Skeletal muscle tissue (tissue), 4 donors: Measurements from ENCODE around the gene TEKTIP1. TPM values are rescaled to one million over a fixed set of nuclear protein-coding genes. Genes with fewer than 3 reads are reported as not detected.

Source experiments
- H3K27ac ChIP-seq: one replicate; pipeline ENCODE4 v1.7.0; 2013; ENCODE audit warnings: mild to moderate bottlenecking, low read depth, low read length, inconsistent platforms
- H3K27me3 ChIP-seq, 3 donors: one replicate each; pipeline ENCODE4 v1.7.0; 2013; ENCODE audit warnings: low read length in 3 of 3; ENCODE audit not compliant: control insufficient read depth in 3 of 3, insufficient read depth in 3 of 3
- H3K36me3 ChIP-seq, 3 donors: one replicate each; pipeline ENCODE4 v1.7.0; 2013; ENCODE audit warnings: low read length in 3 of 3; ENCODE audit not compliant: control insufficient read depth in 3 of 3, insufficient read depth in 3 of 3
- H3K4me1 ChIP-seq, 3 donors: one replicate each; pipeline ENCODE4 v1.7.0; 2013; ENCODE audit warnings: low read length in 3 of 3, mild to moderate bottlenecking in 3 of 3; ENCODE audit not compliant: control insufficient read depth in 3 of 3, insufficient read depth in 3 of 3
- H3K4me3 ChIP-seq, 3 donors: one replicate each; pipeline ENCODE4 v1.7.0; 2013; ENCODE audit warnings: low read length in 3 of 3
- H3K9ac ChIP-seq, 3 donors: one replicate each; pipeline ENCODE4 v1.7.0; 2013; ENCODE audit warnings: low read length in 3 of 3, mild to moderate bottlenecking in 3 of 3, moderate library complexity in 2 of 3, low read depth in 1 of 3
- H3K9me3 ChIP-seq, 3 donors: one replicate each; pipeline ENCODE4 v1.7.0; 2013; ENCODE audit warnings: low read length in 3 of 3; ENCODE audit not compliant: control insufficient read depth in 3 of 3
- total RNA-seq: library from RNA; depleted of rRNA; stranded (reverse); fragments of >200 nt; gene quantifications from one replicate; pipeline ENCODE4 v1.2.3, GENCODE V29; 2014
- donor health status: Osteomylitis.

The TEKTIP1 gene
- total RNA-seq, 1 donor from 2014 or later, result not detected

DNA sequence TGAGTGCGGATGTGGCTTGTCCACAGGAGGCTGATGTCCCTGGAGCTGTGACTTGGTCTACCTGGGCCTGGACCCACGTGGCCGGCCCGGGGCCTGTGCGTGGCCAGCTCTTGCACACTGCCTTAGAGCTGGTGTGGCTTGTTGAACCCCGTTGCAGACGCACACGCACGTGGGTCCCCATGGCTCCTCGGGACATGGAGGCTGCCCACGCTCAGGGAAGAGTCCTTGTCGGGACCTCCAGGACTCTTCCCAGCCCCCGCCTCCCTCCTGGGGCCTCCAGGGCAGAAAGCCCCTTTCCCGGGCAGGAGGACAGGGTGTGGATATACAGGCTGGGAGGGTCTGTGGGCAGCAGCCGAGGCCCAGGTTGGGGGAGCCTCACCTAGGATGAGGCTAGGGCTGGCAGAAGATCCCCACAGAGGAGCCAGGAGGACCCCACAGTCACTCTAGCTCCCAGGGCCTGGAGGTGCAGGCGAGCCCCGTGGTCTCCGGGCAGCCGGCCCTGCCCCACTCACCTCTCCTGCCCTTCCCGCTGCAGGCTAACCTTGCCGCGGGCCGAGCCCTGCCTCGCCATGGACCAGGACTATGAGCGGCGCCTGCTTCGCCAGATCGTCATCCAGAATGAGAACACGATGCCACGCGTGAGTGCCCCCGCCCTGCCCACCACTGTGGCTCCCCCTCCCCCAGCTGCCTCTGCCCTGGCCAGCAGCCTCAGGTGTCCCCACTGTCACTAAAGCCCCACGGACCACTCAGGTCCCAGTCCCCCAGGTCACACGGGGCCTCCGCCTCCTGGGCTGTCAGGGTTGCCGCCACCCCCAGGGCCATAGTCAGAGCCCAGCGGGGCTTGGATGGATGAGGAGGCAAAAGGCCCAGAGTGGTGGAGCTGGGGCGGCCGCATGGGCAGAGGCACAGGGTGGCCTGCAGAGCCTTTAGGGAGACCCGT, 16.3 kb upstream of the TEKTIP1 start:
- H3K27me3 ChIP-seq, result no peaks in the 10 kb centered on the region
- H3K36me3 ChIP-seq, result peaks cover 34 to 40% (median 35%) of the 10 kb centered on the region in 3 donors
- no peak overlapping the region for H3K4me3 ChIP-seq
- no peaks in the 10 kb centered on the region for H3K9me3 ChIP-seq
- no peaks in the 10 kb centered on the region for H3K4me1 ChIP-seq
- H3K9ac ChIP-seq, result no peak overlapping the region
- no peak overlapping the region for H3K27ac ChIP-seq

DNA sequence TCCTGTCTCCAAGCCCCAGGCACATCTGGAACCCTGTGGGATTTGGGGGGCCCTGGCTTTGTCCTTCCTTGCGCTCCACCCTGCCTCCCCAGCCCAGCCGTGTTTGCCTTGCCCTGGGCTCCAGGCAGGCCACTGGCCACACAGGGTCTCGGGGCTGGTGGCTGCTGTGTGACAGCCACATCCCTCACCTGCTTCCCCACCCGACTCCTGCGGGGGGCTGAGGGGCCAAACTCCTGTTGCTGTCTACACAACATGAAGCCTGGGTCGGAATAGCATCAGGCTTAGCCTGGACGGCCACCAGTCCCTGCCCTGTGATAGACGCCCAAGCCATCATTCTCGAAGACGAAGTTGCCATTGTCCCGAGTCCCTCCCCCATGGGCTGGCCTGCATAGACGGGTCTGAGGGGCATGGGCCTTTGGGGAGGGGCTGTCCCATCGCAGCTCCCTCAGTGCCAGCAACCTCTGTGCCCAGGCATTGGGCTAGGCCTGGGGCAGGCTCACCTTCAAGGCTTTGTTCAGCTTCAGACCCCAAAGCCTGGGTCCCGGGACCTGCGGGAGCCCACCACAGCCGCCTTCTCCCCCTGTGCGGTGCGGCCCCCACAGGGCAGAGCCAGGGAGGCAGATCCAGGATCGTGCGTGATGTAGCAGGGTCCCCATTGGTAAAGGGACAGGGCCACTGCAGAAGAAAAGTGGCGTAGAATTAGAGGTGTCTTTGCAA, 15.5 kb upstream of the TEKTIP1 start:
- Histone ChIP-seq H3K36me3 (peaks cover 36 to 41% (median 39%) of the 10 kb centered on the region in 3 donors), H3K4me3 (no peak overlapping the region), H3K4me1 (no peaks in the 10 kb centered on the region), H3K27me3 (no peaks in the 10 kb centered on the region), H3K27ac (no peak overlapping the region), H3K9ac (no peak overlapping the region), H3K9me3 (no peaks in the 10 kb centered on the region)

DNA sequence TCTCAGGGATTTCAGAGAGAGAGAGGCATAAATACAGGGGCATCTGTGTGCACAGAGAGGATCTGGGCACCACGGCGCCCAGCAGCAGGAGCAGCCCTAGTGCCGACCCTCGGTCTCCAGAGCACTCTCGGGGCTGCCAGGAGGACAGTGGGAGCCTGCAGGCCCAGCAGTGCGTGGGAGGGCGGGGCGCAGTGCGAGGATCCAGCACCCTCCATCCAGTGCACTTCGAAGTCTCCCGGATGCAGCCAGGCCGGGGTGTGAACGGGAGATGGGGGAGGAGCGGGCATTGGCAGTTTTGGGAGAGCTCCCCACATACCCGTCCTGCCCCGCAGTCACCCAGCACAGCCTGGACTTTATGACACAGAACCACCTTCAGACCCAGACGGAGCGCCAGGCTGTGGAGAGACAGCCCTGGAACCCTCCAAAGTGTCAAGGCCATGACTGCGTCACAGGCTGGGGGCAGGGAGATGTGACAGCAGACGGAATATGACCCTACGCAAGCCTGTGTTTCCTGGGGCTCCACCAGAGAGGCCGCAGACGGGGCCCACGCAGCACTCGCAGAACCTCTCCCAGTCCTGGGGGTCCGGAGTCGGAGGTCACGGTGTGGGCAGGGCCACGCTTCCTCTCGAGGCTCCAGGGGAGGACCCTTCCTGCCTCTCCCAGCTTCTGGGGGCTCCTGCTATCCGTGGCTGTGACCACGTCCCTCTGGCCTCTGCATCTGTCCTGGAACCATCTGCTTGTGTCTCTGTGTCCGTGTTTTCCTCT, 14.7 kb upstream of the TEKTIP1 start:
- Histone ChIP-seq H3K4me1 (no peaks in the 10 kb centered on the region), H3K27ac (no peak overlapping the region), H3K4me3 (no peak overlapping the region), H3K27me3 (no peaks in the 10 kb centered on the region), H3K9ac (no peak overlapping the region), H3K9me3 (no peaks in the 10 kb centered on the region), H3K36me3 (peaks cover 36 to 41% (median 37%) of the 10 kb centered on the region in 3 donors)

DNA sequence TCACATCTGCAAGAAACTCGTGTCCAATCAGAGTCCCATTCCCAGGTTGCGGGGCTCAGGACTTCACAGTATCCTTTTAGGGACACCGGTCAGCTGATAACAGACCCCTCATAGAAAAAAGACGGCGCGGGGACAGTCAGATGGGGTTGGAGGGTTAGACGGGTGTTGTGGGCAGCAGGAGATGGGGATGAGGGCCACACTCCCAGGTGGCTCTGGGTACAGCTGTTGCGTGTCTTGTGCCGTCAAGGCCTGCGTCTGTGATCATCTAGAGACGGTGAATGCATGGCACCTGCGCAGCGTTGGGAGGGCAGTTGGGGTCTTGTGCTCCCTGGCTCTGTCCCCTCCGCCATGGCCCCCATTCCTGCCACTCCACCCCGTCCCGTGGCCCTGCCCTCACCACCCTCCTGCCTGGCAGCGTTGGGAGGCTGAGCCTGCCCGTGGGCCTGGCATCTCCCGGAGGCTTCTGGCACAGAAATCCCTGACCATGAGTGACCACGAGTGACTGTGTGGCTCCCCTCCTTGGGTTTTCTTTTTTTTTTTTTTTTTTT, 14.0 kb upstream of the TEKTIP1 start:
- H3K36me3 ChIP-seq, result peaks cover 34 to 39% (median 35%) of the 10 kb centered on the region in 3 donors
- no peak overlapping the region for H3K4me3 ChIP-seq
- no peak overlapping the region for H3K27ac ChIP-seq
- H3K4me1 ChIP-seq, result no peaks in the 10 kb centered on the region
- H3K9ac ChIP-seq, result no peak overlapping the region
- no peaks in the 10 kb centered on the region for H3K27me3 ChIP-seq
- no peaks in the 10 kb centered on the region for H3K9me3 ChIP-seq

DNA sequence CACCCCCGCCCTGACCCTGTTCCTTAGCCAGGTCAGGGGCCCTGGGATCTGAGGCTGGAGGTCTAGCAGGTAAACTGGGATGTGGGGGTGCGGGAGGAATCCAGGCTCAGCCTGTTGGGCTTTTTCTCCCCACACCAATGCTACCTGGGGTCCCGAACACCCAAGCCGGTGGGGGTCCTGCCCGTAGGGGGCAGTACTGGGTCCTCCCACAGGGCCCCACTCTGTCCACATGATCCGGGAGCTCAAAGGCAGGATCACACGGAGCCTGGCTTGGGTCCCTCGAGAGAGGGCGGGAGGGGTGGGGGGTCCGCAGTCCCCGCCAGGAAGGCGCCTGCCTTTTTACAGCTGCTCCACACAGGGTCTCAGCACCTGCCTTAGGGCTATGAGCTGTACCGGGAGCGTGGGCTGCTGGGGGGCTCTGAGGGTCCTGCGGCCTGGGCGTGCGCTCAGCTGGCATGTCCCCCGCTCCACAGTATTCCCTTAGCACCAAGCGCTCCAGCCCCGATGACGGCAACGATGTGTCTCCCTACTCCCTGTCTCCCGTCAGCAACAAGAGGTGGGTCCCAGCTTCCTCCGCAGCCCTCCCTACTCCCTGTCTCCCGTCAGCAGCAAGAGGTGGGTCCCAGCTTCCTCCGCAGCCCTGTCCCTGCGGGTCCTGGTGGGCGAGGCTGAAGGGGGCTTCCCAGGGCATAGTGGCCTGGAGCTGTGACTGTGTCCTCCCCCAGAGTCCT, 12.3 kb upstream of the TEKTIP1 start:
- Histone ChIP-seq H3K9me3 (no peaks in the 10 kb centered on the region), H3K4me1 (no peaks in the 10 kb centered on the region), H3K9ac (no peak overlapping the region), H3K36me3 (peaks cover 43 to 50% (median 48%) of the 10 kb centered on the region in 3 donors), H3K4me3 (no peak overlapping the region), H3K27ac (no peak overlapping the region), H3K27me3 (no peaks in the 10 kb centered on the region)

DNA sequence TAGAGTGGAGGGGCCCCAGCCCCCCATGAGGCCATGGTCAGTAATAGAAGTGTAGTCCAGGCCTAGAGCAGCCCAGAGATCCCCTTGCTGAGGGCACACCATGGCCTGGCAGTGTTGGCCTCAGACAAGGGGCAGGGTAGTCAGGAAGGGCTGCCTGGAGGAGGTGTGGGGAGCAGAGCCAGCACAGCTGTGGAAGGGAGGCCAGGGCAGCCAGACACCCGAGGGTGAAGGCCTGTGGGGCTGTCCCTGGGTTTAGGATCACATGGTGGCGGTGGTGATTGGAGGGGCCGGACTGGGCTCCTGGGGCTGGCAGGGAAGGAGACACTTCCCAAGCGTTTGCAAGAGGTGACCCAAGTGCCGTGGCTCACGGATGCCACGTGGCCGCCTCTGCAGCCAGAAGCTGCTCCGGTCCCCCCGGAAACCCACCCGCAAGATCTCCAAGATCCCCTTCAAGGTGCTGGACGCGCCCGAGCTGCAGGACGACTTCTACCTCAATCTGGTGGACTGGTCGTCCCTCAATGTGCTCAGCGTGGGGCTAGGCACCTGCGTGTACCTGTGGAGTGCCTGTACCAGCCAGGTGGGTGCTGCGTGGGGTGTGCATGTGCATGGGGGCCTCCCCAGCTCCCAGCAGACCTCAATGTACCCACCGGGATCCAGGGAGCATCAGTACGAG, 11.6 kb upstream of the TEKTIP1 start:
- H3K4me3 ChIP-seq, result no peak overlapping the region
- H3K36me3 ChIP-seq, result peaks cover 48 to 54% (median 50%) of the 10 kb centered on the region in 3 donors
- H3K27me3 ChIP-seq, result no peaks in the 10 kb centered on the region
- H3K27ac ChIP-seq, result no peak overlapping the region
- no peaks in the 10 kb centered on the region for H3K9me3 ChIP-seq
- no peak overlapping the region for H3K9ac ChIP-seq
- no peaks in the 10 kb centered on the region for H3K4me1 ChIP-seq

DNA sequence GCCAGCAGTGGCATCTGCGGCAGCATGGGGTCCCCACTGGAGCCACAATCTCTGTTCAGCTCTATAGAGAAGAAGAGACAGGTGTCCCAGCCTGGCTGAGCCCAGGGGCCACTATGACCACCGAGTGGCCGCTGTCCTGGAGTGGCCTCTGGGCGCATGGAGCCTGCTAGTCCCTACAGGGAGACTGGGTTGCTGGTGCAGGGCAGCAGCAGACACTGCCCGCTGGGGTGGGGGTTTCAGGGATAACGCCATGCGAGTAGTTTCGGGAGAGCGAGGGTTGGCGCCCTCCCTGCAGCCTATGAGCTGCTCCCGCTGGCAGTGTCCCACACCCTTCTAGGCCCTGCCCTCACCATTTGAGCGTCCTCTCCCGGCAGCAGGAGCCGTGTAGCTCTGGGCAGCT, 10.9 kb upstream of the TEKTIP1 start:
- no peak overlapping the region for H3K27ac ChIP-seq
- H3K9me3 ChIP-seq, result no peaks in the 10 kb centered on the region
- H3K4me3 ChIP-seq, result no peak overlapping the region
- no peak overlapping the region for H3K9ac ChIP-seq
- no peaks in the 10 kb centered on the region for H3K27me3 ChIP-seq
- peaks cover 54 to 57% (median 54%) of the 10 kb centered on the region in 3 donors for H3K36me3 ChIP-seq
- H3K4me1 ChIP-seq, result no peaks in the 10 kb centered on the region

DNA sequence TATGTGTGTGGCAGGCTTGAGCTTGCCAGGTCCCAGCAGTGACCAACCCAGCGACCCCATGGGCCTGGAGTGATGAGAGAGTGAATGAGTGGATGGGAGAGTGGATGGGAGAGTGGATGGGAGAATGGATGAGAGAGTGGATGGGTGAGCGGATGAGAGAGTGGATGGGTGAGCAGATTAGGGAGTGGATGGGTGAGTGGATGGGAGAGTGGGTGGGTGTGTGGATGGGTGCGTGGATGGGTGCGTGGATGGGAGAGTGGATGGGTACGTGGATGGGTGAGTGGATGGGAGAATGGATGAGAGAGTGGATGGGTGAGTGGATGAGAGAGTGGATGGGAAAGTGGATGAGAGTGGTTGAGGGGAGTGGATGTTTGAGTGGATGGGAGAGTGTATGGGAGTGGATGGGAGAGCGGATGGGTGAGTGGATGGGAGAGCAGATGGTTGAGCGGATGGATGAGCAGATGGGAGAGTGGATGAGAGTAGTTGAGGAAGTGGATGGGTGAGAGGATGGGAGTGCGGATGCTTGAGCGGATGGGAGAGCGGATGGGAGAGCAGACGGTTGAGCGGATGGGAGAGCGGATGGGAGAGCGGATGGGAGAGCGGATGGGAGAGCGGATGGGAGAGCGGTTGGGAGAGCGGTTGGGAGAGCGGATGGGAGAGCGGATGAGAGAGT, 10.3 kb upstream of the TEKTIP1 start:
- H3K27me3 ChIP-seq, result no peaks in the 10 kb centered on the region
- no peaks in the 10 kb centered on the region for H3K4me1 ChIP-seq
- no peak overlapping the region for H3K27ac ChIP-seq
- H3K9ac ChIP-seq, result no peak overlapping the region
- no peaks in the 10 kb centered on the region for H3K9me3 ChIP-seq
- H3K36me3 ChIP-seq, result peaks cover 53 to 58% (median 56%) of the 10 kb centered on the region in 3 donors
- H3K4me3 ChIP-seq, result no peak overlapping the region
